Left lung (tissue), 10 donors: ENCODE results near the gene COL4A2. TPM values are rescaled to one million over a fixed set of nuclear protein-coding genes. Genes with fewer than 3 reads are reported as not detected.

Experiments used
- ATAC-seq: fragments of 200-7000 bp; cut with Tn5 transposase; one replicate; pipeline ENCODE4 v1.9.1; 2020; ENCODE audit warnings: moderate library complexity
- DNase-seq, 4 donors: peaks; one replicate each; pipeline ENCODE4 v3.0.0-alpha.2; 2013 to 2020
- H3K27ac ChIP-seq, 2 donors: fragments of 200-600 bp; sonication (generic) in 1 of 2; one replicate each; pipeline versions ENCODE4 v1.5.0 to v1.8.0; 2020 to 2021
- H3K27me3 ChIP-seq, 2 donors: fragments of 200-600 bp; sonication (generic) in 1 of 2; one replicate each; pipeline versions ENCODE4 v1.5.0 to v1.8.0; 2020 to 2021
- H3K36me3 ChIP-seq, 2 donors: fragments of 200-600 bp; sonication (generic) in 1 of 2; one replicate each; pipeline versions ENCODE4 v1.5.0 to v1.8.0; 2020 to 2021
- H3K4me1 ChIP-seq, 2 donors: fragments of 200-600 bp; one replicate each; pipeline ENCODE4 v1.8.0; 2021
- H3K4me3 ChIP-seq, 2 donors: fragments of 200-600 bp; sonication (generic) in 1 of 2; one replicate each; pipeline versions ENCODE4 v1.5.0 to v1.8.0; 2020 to 2021; ENCODE audit warnings: mild to moderate bottlenecking in 1 of 2
- H3K9me3 ChIP-seq, 2 donors: fragments of 200-600 bp; sonication (generic) in 1 of 2; one replicate each; pipeline versions ENCODE4 v1.5.0 to v1.8.0; 2020 to 2021
- CTCF ChIP-seq, 2 donors: fragments of 200-600 bp; sonication (generic) in 1 of 2; IDR thresholded peaks; one replicate each; pipeline versions ENCODE4 v1.5.0 to v1.8.0; 2021; ENCODE audit warnings: antibody characterized with exemption in 2 of 2
- intact Hi-C, 2 donors: fragments of 100-400 bp; cut with DNase I; formaldehyde crosslinking; loops; one replicate each; pipeline versions ENCODE4 v1.11.2 to v1.14.2; 2022
- polyA plus RNA-seq, 6 donors: library from polyadenylated mRNA; unstranded; fragments of 120-200 nt; gene quantifications; one replicate each; pipeline ENCODE4 v1.2.1, GENCODE V29; 2013; ENCODE audit not compliant: insufficient read length in 6 of 6
- total RNA-seq, 2 donors: library from RNA; stranded (reverse); fragmentation: NEBNext Ultra II Directional; extraction: Animal tissue kit (Norgen Biotek cat#: 25700); gene quantifications; one replicate each; pipeline ENCODE4 v1.2.1, GENCODE V29; 2021
- donor health status: DM: no; HTN: yes; CAD: no.
- donor health status: DM: no; HTN: no; CAD: no.

Gene COL4A2
- total and polyA plus RNA-seq, 8 donors, result 307 to 638 (median 395) TPM

DNA sequence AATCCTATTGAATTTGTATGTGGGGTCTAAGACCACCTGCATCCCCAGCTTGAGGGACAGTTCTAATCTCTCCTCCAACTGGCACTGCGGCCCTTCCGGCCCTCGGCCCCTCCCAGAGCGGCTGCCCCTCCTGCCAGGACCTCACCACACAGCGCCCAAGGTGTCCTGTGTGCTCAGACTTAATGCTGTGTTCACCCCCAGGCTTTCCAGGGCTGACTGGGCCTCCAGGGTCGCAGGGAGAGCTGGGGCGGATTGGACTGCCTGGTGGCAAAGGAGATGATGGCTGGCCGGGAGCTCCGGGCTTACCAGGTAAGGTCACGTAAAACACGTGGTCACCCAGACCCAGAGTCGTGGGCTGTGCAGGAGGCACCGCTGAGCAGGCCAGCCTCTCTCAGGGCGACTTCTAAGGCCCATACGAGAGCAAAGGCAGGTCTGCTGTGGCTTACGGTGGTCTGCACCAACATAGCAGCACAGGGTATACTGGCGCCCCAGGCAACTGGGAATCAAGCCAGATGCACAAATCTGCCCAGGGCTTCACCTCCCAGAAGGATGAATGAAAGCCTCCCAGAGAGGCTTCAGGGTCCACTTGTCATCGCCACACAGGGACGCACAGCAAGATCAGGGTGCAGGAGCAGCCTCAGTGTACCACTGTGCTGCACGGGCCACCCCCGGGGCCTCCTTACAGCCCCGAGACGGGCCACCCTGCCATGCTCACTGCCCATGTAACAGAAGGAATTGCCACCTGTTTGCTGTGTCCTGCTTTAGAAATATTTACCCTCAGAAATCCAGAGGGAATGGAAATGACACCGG, 185.0 kb downstream of the COL4A2 start:
- peaks cover 0 to 89% of the 10 kb centered on the region in 2 donors for H3K36me3 ChIP-seq
- H3K4me1 ChIP-seq, result no peaks in the 10 kb centered on the region
- intact Hi-C loops, result no loop called here
- no peak for TF ChIP-seq CTCF (IDR thresholded peaks at IDR 0.05)
- no peak overlapping the region for H3K27ac ChIP-seq
- DNase-seq (no peak), ATAC-seq (no peak)
- no peaks in the 10 kb centered on the region for H3K9me3 ChIP-seq
- H3K27me3 ChIP-seq, result no peaks in the 10 kb centered on the region
- H3K4me3 ChIP-seq, result no peak overlapping the region

GRCh38 chr13:110492679-110493593, 185.9 kb downstream of the COL4A2 start:
- intact Hi-C loops, result no loop called here
- Histone ChIP-seq H3K9me3 (no peaks in the 10 kb centered on the region), H3K4me1 (no peaks in the 10 kb centered on the region), H3K4me3 (no peak overlapping the region), H3K27me3 (no peaks in the 10 kb centered on the region), H3K27ac (no peak overlapping the region), H3K36me3 (peaks cover 0 to 84% of the 10 kb centered on the region in 2 donors)
- TF ChIP-seq CTCF (IDR thresholded peaks at IDR 0.05), result no peak
- DNase-seq (no peak), ATAC-seq (no peak)

DNA sequence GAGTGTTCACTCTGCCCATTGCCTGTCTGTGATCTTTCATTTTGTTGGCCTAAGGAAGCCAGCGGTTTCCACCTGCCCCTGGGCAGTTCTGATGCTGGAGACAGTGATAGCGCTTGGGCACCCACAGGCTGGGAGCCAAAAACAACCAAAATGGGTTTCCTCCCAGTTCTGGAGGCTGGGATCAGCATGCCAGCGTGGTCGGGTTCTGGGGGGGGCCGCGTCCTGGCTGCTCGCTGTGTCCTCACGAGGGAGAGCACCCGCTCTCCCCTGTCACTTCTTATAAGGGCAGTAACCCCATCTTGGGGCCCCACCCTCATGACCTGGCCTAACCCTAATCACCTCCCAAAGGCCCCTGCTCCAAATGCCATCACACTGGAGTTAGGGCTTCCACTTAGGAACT, 186.5 kb downstream of the COL4A2 start:
- Histone ChIP-seq H3K36me3 (peaks cover 0 to 84% of the 10 kb centered on the region in 2 donors), H3K4me1 (no peaks in the 10 kb centered on the region), H3K27ac (no peak overlapping the region), H3K9me3 (no peaks in the 10 kb centered on the region), H3K27me3 (no peaks in the 10 kb centered on the region), H3K4me3 (no peak overlapping the region)
- TF ChIP-seq CTCF (IDR thresholded peaks at IDR 0.05), result no peak
- DNase-seq (no peak), ATAC-seq (no peak)
- intact Hi-C loops, result no loop called here

GRCh38 chr13:110495376-110495775, 188.3 kb downstream of the COL4A2 start:
- intact Hi-C loops, result no loop called here
- Histone ChIP-seq H3K4me1 (no peaks in the 10 kb centered on the region), H3K36me3 (peaks cover 0 to 83% of the 10 kb centered on the region in 2 donors), H3K4me3 (no peak overlapping the region), H3K27ac (no peak overlapping the region), H3K9me3 (no peaks in the 10 kb centered on the region), H3K27me3 (no peaks in the 10 kb centered on the region)
- no peak for TF ChIP-seq CTCF (IDR thresholded peaks at IDR 0.05)
- ATAC-seq, result no peak
- DNase-seq, result no peak

GRCh38 chr13:110495881-110496280, 188.8 kb downstream of the COL4A2 start:
- no peak overlapping the region for H3K27ac ChIP-seq
- TF ChIP-seq CTCF (IDR thresholded peaks at IDR 0.05), result no peak
- H3K4me1 ChIP-seq, result no peaks in the 10 kb centered on the region
- intact Hi-C loops, result no loop called here
- peaks cover 0 to 83% of the 10 kb centered on the region in 2 donors for H3K36me3 ChIP-seq
- no peak for ATAC-seq
- DNase-seq, result no peak
- H3K9me3 ChIP-seq, result no peaks in the 10 kb centered on the region
- no peak overlapping the region for H3K4me3 ChIP-seq
- H3K27me3 ChIP-seq, result no peaks in the 10 kb centered on the region
